HEK293 (cell line): ENCODE measurements around the gene ELAC2.
A peak's percentile ranks its signal among the peaks of the same experiment; 100 is the strongest.

Source experiments
- CTCF ChIA-PET: fragments of 350-600 bp; formaldehyde crosslinking; extraction: SDS; loops from one replicate; lab custom pipeline; 2021; ENCODE audit warnings: antibody characterized with exemption; lab: Yijun Ruan, JAX
- POLR2A ChIA-PET: fragments of 300-600 bp; formaldehyde crosslinking; extraction: SDS; loops from one replicate; lab custom pipeline; 2020; ENCODE audit warnings: antibody characterized with exemption, inconsistent platforms; lab: Yijun Ruan, JAX
- H3K27ac ChIP-seq: fragments of 200-500 bp; sonication (Bioruptor generic); 2 replicates; pipeline ENCODE4 v1.5.1; 2014; ENCODE audit warnings: low read depth, low read length, control low read depth, inconsistent platforms; ENCODE audit errors: extremely low read depth
- H3K36me3 ChIP-seq, 2 experiments: fragments of 200-500 bp in 1 of 2; sonication (Bioruptor generic) in 1 of 2; 1 replicate in 1 of 2; 2 replicates in 1 of 2; pipeline ENCODE4 v1.5.1; 2014 to 2017; ENCODE audit warnings: inconsistent platforms in 2 of 2, low read length in 2 of 2; ENCODE audit not compliant: control insufficient read depth in 2 of 2, insufficient read depth in 1 of 2
- H3K4me1 ChIP-seq: fragments of 200-500 bp; sonication (Bioruptor generic); 2 replicates; pipeline ENCODE4 v1.5.1; 2014; ENCODE audit warnings: mild to moderate bottlenecking, low read length, inconsistent platforms; ENCODE audit not compliant: control insufficient read depth, insufficient read depth
- H3K4me3 ChIP-seq: 2 replicates; pipeline ENCODE4 v1.5.1; 2011; ENCODE audit warnings: low read depth, mild to moderate bottlenecking, control low read depth, low read length, moderate library complexity
- H3K9me3 ChIP-seq: fragments of 200-500 bp; sonication (Bioruptor generic); 2 replicates; pipeline ENCODE4 v1.5.1; 2014; ENCODE audit warnings: low read depth, low read length, inconsistent platforms; ENCODE audit not compliant: control insufficient read depth, insufficient read depth
- CTCF ChIP-seq: fragments of 450-650 bp; formaldehyde crosslinking; IDR thresholded peaks from 2 replicates; pipeline ENCODE4 v1.5.1; 2016; ENCODE audit warnings: missing biosample characterization, missing genetic modification characterization
- HOXD13 ChIP-seq: sonication (generic); formaldehyde crosslinking; IDR thresholded peaks from 2 replicates; pipeline ENCODE4 v1.8.0; 2022; ENCODE audit warnings: missing genetic modification reagents, borderline replicate concordance
- KLF9 ChIP-seq: fragments of 450-650 bp; formaldehyde crosslinking; IDR thresholded peaks from 2 replicates; pipeline ENCODE4 v1.5.1; 2016; ENCODE audit warnings: missing biosample characterization, missing genetic modification characterization, low read depth
- TRIM28 ChIP-seq: IDR thresholded peaks from 2 replicates; pipeline ENCODE4 v1.6.1; 2011; ENCODE audit warnings: low read length, control low read depth, borderline replicate concordance
- ZFHX2 ChIP-seq: fragments of 450-650 bp; formaldehyde crosslinking; conservative IDR thresholded peaks from 2 replicates; pipeline ENCODE4 v1.5.1; 2016; ENCODE audit warnings: missing biosample characterization, missing genetic modification characterization
- ZFP3 ChIP-seq: fragments of 450-650 bp; formaldehyde crosslinking; IDR thresholded peaks from 2 replicates; pipeline ENCODE4 v1.5.1; 2016; ENCODE audit warnings: low read depth, missing biosample characterization, missing genetic modification characterization
- ZNF138 ChIP-seq: fragments of 450-650 bp; formaldehyde crosslinking; IDR thresholded peaks from 2 replicates; pipeline ENCODE4 v1.5.1; 2016; ENCODE audit warnings: missing biosample characterization, missing genetic modification characterization, borderline replicate concordance
- ZNF140 ChIP-seq: fragments of 450-650 bp; formaldehyde crosslinking; IDR thresholded peaks from 2 replicates; pipeline ENCODE4 v1.5.1; 2016; ENCODE audit warnings: missing biosample characterization, missing genetic modification characterization
- ZNF16 ChIP-seq: fragments of 450-650 bp; formaldehyde crosslinking; IDR thresholded peaks from 2 replicates; pipeline ENCODE4 v1.5.1; 2016; ENCODE audit warnings: low read depth, missing biosample characterization, missing genetic modification characterization
- ZNF221 ChIP-seq: fragments of 450-650 bp; formaldehyde crosslinking; IDR thresholded peaks from 2 replicates; pipeline ENCODE4 v1.5.1; 2017; ENCODE audit warnings: missing biosample characterization, missing genetic modification characterization, borderline replicate concordance
- ZNF239 ChIP-seq: fragments of 450-650 bp; formaldehyde crosslinking; IDR thresholded peaks from 2 replicates; pipeline ENCODE4 v1.5.1; 2016; ENCODE audit warnings: missing biosample characterization, missing genetic modification characterization
- ZNF302 ChIP-seq: fragments of 450-650 bp; formaldehyde crosslinking; IDR thresholded peaks from 2 replicates; pipeline ENCODE4 v1.5.1; 2016; ENCODE audit warnings: missing biosample characterization, missing genetic modification characterization, low read depth
- ZNF341 ChIP-seq: fragments of 450-650 bp; formaldehyde crosslinking; IDR thresholded peaks from 2 replicates; pipeline ENCODE4; 2016; ENCODE audit warnings: low read depth, missing biosample characterization, missing genetic modification characterization
- ZNF394 ChIP-seq: fragments of 450-650 bp; formaldehyde crosslinking; IDR thresholded peaks from 2 replicates; pipeline ENCODE4 v1.5.1; 2016; ENCODE audit warnings: missing biosample characterization, missing genetic modification characterization, mild to moderate bottlenecking, moderate library complexity, borderline replicate concordance
- ZNF513 ChIP-seq: fragments of 450-650 bp; IDR thresholded peaks from 2 replicates; pipeline ENCODE4 v1.5.1; 2018; ENCODE audit warnings: missing biosample characterization, missing genetic modification characterization
- ZNF645 ChIP-seq: fragments of 450-650 bp; formaldehyde crosslinking; IDR thresholded peaks from 2 replicates; pipeline ENCODE4; 2016; ENCODE audit warnings: missing biosample characterization, missing genetic modification characterization
- ZNF76 ChIP-seq: fragments of 450-650 bp; formaldehyde crosslinking; IDR thresholded peaks from 2 replicates; pipeline ENCODE4; 2016; ENCODE audit warnings: low read depth, missing biosample characterization, missing genetic modification characterization, borderline replicate concordance
- ZNF777 ChIP-seq: fragments of 450-650 bp; formaldehyde crosslinking; IDR thresholded peaks from 2 replicates; pipeline ENCODE4 v1.5.1; 2017; ENCODE audit warnings: missing biosample characterization, missing genetic modification characterization, borderline replicate concordance
- ZNF791 ChIP-seq: fragments of 450-650 bp; formaldehyde crosslinking; IDR thresholded peaks from 2 replicates; pipeline ENCODE4 v1.5.1; 2016; ENCODE audit warnings: missing biosample characterization, missing genetic modification characterization
- ZSCAN4 ChIP-seq: fragments of 450-650 bp; formaldehyde crosslinking; IDR thresholded peaks from 2 replicates; pipeline ENCODE4 v1.5.1; 2017; ENCODE audit warnings: missing biosample characterization, missing genetic modification characterization

Gene ELAC2

GRCh38 chr17:13003927-13004326 is 13.9 kb downstream of the ELAC2 start:
- TF ChIP-seq ZNF221 (tag by site-specific recombination) (no peak), ZNF645 (no peak), KLF9 (tag by site-specific recombination) (no peak), TRIM28 (no peak), ZFHX2 (no peak), ZNF394 (tag by site-specific recombination) (no peak), ZNF138 (tag by site-specific recombination) (no peak), ZSCAN4 (tag by site-specific recombination) (no peak)
- no peak overlapping the region for H3K27ac ChIP-seq
- peaks cover 63 to 97% of the 10 kb centered on the region in 2 experiments for H3K36me3 ChIP-seq
- ChIA-PET CTCF (interaction anchor here (0.7 to 4.5 kb wide), 15 partner anchors 11 to 1823 kb away, joined by 3 to 48 read pairs (median 4); partner anchors contain the start of gene ELAC2), POLR2A (interaction anchor here (2.5 kb wide), 1 partner anchor 14 kb away, joined by 16 read pairs; the partner anchor contains the start of gene ELAC2)
- H3K4me3 ChIP-seq = no peak overlapping the region
- H3K4me1 ChIP-seq = peaks cover 2% of the 10 kb centered on the region; the same call in 1 of the 2 replicates
- no peaks in the 10 kb centered on the region for H3K9me3 ChIP-seq

- POLR2A ChIA-PET = interaction anchor here (1.9 to 2.5 kb wide), 2 partner anchors 15 kb away, joined by 8 to 16 read pairs; partner anchors contain the start of gene ELAC2
- CTCF ChIA-PET = interaction anchor here (0.6 to 4.5 kb wide), 24 partner anchors 11 to 822 kb away, joined by 3 to 48 read pairs (median 4); partner anchors contain the start of gene ELAC2
Measured at GRCh38 chr17:13003454-13003851, 14.4 kb downstream of the ELAC2 start.

More at GRCh38 chr17:13003454-13003851, 14.4 kb downstream of the ELAC2 start:
- no peaks in the 10 kb centered on the region for H3K9me3 ChIP-seq
- no peak overlapping the region for H3K4me3 ChIP-seq
- no peak overlapping the region for H3K27ac ChIP-seq
- H3K4me1 ChIP-seq = peaks cover 2% of the 10 kb centered on the region; the same call in 1 of the 2 replicates
- TF ChIP-seq ZNF777 (tag by site-specific recombination) (no peak), ZNF239 (no peak), ZNF791 (tag by site-specific recombination) (no peak), ZNF302 (no peak), ZNF513 (tag by site-specific recombination) (no peak), CTCF (tag by site-specific recombination) (0 out of 2 replicates have a peak, but pooled peaks have one; percentile 2), ZNF16 (tag by site-specific recombination) (no peak), ZFP3 (tag by site-specific recombination) (no peak), HOXD13 (CRISPR knock-in tag) (no peak), ZNF341 (tag by site-specific recombination) (no peak), ZNF394 (tag by site-specific recombination) (no peak), ZNF140 (tag by site-specific recombination) (no peak), ZNF76 (0 out of 2 replicates have a peak, but pooled peaks have one; percentile 6)
- H3K36me3 ChIP-seq = peaks cover 59 to 97% of the 10 kb centered on the region in 2 experiments
